ENCODE results near the gene CEP41. TPM values are rescaled to one million over a fixed set of nuclear protein-coding genes. Genes with fewer than 3 reads are reported as not detected.

CEP41 gene
- total RNA-seq, 2 experiments from 2014 or later = 16.0 to 18.2 TPM

- H3K4me3 Mint-ChIP-seq = no peak overlapping the region
- DNase-seq = no peak
These were observed 9.8 kb downstream of the CEP41 start for GRCh38 chr7:130430841-130431666.

GRCh38 chr7:130430115-130430514 is 10.7 kb downstream of the CEP41 start:
- H3K36me3 Mint-ChIP-seq (ENCODE audit: low read depth) = peaks cover 5% of the 10 kb centered on the region
- no peak for DNase-seq
- no peaks in the 10 kb centered on the region for H3K9me3 Mint-ChIP-seq
- peaks cover 31% of the 10 kb centered on the region for H3K4me1 Mint-ChIP-seq (ENCODE audit: low read depth)
- H3K27me3 Mint-ChIP-seq (ENCODE audit: low read depth) = no peaks in the 10 kb centered on the region
- no peak overlapping the region for H3K4me3 Mint-ChIP-seq
- H3K27ac Mint-ChIP-seq = no peak overlapping the region
- CTCF ChIA-PET = no interaction called here
- intact Hi-C loops (cut with micrococcal nuclease) = no loop called here

More at GRCh38 chr7:130430841-130431666, 9.8 kb downstream of the CEP41 start:
- H3K27ac Mint-ChIP-seq = no peak overlapping the region
- no peaks in the 10 kb centered on the region for H3K27me3 Mint-ChIP-seq (ENCODE audit: low read depth)
- H3K9me3 Mint-ChIP-seq = no peaks in the 10 kb centered on the region
- CTCF ChIA-PET = interaction anchor here (0.6 to 1.0 kb wide), 2 partner anchors 28 to 187 kb away, joined by 3 read pairs; no protein-coding TSS in a partner anchor
- H3K4me1 Mint-ChIP-seq (ENCODE audit: low read depth) = peaks cover 26% of the 10 kb centered on the region
- peaks cover 5% of the 10 kb centered on the region for H3K36me3 Mint-ChIP-seq (ENCODE audit: low read depth)
- intact Hi-C loops (cut with micrococcal nuclease) = no loop called here

- Mint-ChIP-seq H3K27ac (no peak overlapping the region), H3K27me3 (ENCODE audit: low read depth) (no peaks in the 10 kb centered on the region), H3K9me3 (no peaks in the 10 kb centered on the region), H3K36me3 (ENCODE audit: low read depth) (peaks cover 5% of the 10 kb centered on the region), H3K4me1 (ENCODE audit: low read depth) (peaks cover 27% of the 10 kb centered on the region), H3K4me3 (no peak overlapping the region)
- no peak for DNase-seq
- intact Hi-C loops (cut with micrococcal nuclease) = loop anchor here (10.0 kb wide), 1 partner anchor 806 kb away; no protein-coding TSS in a partner anchor
- CTCF ChIA-PET = interaction anchor here (0.6 kb wide), 1 partner anchor 252 kb away, joined by 3 read pairs; no protein-coding TSS in a partner anchor
These were observed 11.8 kb downstream of the CEP41 start for GRCh38 chr7:130429019-130429418.

GRCh38 chr7:130426564-130426963 is 14.3 kb downstream of the CEP41 start:
- DNase-seq = no peak
- Mint-ChIP-seq H3K4me1 (ENCODE audit: low read depth) (peaks cover 43% of the 10 kb centered on the region), H3K27me3 (ENCODE audit: low read depth) (no peaks in the 10 kb centered on the region), H3K9me3 (no peaks in the 10 kb centered on the region), H3K4me3 (no peak overlapping the region), H3K36me3 (ENCODE audit: low read depth) (peaks cover 5% of the 10 kb centered on the region), H3K27ac (no peak overlapping the region)
- intact Hi-C loops (cut with micrococcal nuclease) = loop anchor here (10.0 kb wide), 1 partner anchor 808 kb away; no protein-coding TSS in a partner anchor
- CTCF ChIA-PET = no interaction called here

GRCh38 chr7:130425796-130426195 is 15.0 kb downstream of the CEP41 start:
- CTCF ChIA-PET = no interaction called here
- H3K27me3 Mint-ChIP-seq (ENCODE audit: low read depth) = no peaks in the 10 kb centered on the region
- no peak overlapping the region for H3K4me3 Mint-ChIP-seq
- DNase-seq = no peak
- no peaks in the 10 kb centered on the region for H3K9me3 Mint-ChIP-seq
- peaks cover 5% of the 10 kb centered on the region for H3K36me3 Mint-ChIP-seq (ENCODE audit: low read depth)
- H3K27ac Mint-ChIP-seq = no peak overlapping the region
- peaks cover 48% of the 10 kb centered on the region for H3K4me1 Mint-ChIP-seq (ENCODE audit: low read depth)
- intact Hi-C loops (cut with micrococcal nuclease) = loop anchor here (10.0 kb wide), 1 partner anchor 809 kb away; no protein-coding TSS in a partner anchor

GRCh38 chr7:130423501-130424037 is 17.2 kb downstream of the CEP41 start:
- CTCF ChIA-PET = interaction anchor here (0.6 to 2.0 kb wide), 2 partner anchors 14 to 18 kb away, joined by 3 to 5 read pairs; partner anchors contain the start of gene CEP41
- Mint-ChIP-seq H3K4me3 (no peak overlapping the region), H3K27me3 (ENCODE audit: low read depth) (no peaks in the 10 kb centered on the region), H3K4me1 (ENCODE audit: low read depth) (peaks cover 63% of the 10 kb centered on the region), H3K27ac (no peak overlapping the region), H3K36me3 (ENCODE audit: low read depth) (peaks cover 2% of the 10 kb centered on the region), H3K9me3 (no peaks in the 10 kb centered on the region)
- DNase-seq = no peak
- intact Hi-C loops (cut with micrococcal nuclease) = loop anchor here (5.0 to 10.0 kb wide), 2 partner anchors 534 to 811 kb away; no protein-coding TSS in a partner anchor

GRCh38 chr7:130421684-130422083 is 19.1 kb downstream of the CEP41 start:
- intact Hi-C loops (cut with micrococcal nuclease) = loop anchor here (5.0 to 10.0 kb wide), 2 partner anchors 536 to 813 kb away; no protein-coding TSS in a partner anchor
- Mint-ChIP-seq H3K4me1 (ENCODE audit: low read depth) (peaks cover 74% of the 10 kb centered on the region), H3K4me3 (peak overlapping the region; percentile 23), H3K27ac (peak overlapping the region; percentile 78), H3K27me3 (ENCODE audit: low read depth) (no peaks in the 10 kb centered on the region), H3K36me3 (ENCODE audit: low read depth) (peaks cover under 1% of the 10 kb centered on the region), H3K9me3 (no peaks in the 10 kb centered on the region)
- CTCF ChIA-PET = interaction anchor here (1.0 to 1.3 kb wide), 2 partner anchors 26 to 65 kb away, joined by 3 to 4 read pairs; no protein-coding TSS in a partner anchor
- peak; percentile 65 for DNase-seq

GRCh38 chr7:130420943-130421578 is 19.8 kb downstream of the CEP41 start:
- DNase-seq = no peak
- H3K4me3 Mint-ChIP-seq = peak overlapping the region; percentile 6
- CTCF ChIA-PET = no interaction called here
- H3K36me3 Mint-ChIP-seq (ENCODE audit: low read depth) = no peaks in the 10 kb centered on the region
- peaks cover 75% of the 10 kb centered on the region for H3K4me1 Mint-ChIP-seq (ENCODE audit: low read depth)
- H3K9me3 Mint-ChIP-seq = no peaks in the 10 kb centered on the region
- intact Hi-C loops (cut with micrococcal nuclease) = loop anchor here (5.0 to 10.0 kb wide), 2 partner anchors 536 to 814 kb away; no protein-coding TSS in a partner anchor
- H3K27ac Mint-ChIP-seq = no peak overlapping the region
- no peaks in the 10 kb centered on the region for H3K27me3 Mint-ChIP-seq (ENCODE audit: low read depth)

- peak overlapping the region; percentile 19 for H3K4me3 Mint-ChIP-seq
- H3K27me3 Mint-ChIP-seq (ENCODE audit: low read depth) = no peaks in the 10 kb centered on the region
- H3K9me3 Mint-ChIP-seq = no peaks in the 10 kb centered on the region
- intact Hi-C loops (cut with micrococcal nuclease) = loop anchor here (1.0 to 10.0 kb wide), 3 partner anchors 22 to 815 kb away; partner anchors contain the start of gene CEP41
- peaks cover 75% of the 10 kb centered on the region for H3K4me1 Mint-ChIP-seq (ENCODE audit: low read depth)
- H3K27ac Mint-ChIP-seq = peak overlapping the region; percentile 68
- CTCF ChIA-PET = interaction anchor here (1.0 kb wide), 1 partner anchor 348 kb away, joined by 3 read pairs; no protein-coding TSS in a partner anchor
- peak; percentile 52 for DNase-seq
- H3K36me3 Mint-ChIP-seq (ENCODE audit: low read depth) = no peaks in the 10 kb centered on the region
These were observed 21.2 kb downstream of the CEP41 start for GRCh38 chr7:130419658-130420057.

- H3K9me3 Mint-ChIP-seq = no peaks in the 10 kb centered on the region
- no peak for DNase-seq
- CTCF ChIA-PET = interaction anchor here (0.6 kb wide), 1 partner anchor 145 kb away, joined by 6 read pairs; no protein-coding TSS in a partner anchor
- H3K4me3 Mint-ChIP-seq = no peak overlapping the region
- no peaks in the 10 kb centered on the region for H3K36me3 Mint-ChIP-seq (ENCODE audit: low read depth)
- no peaks in the 10 kb centered on the region for H3K27me3 Mint-ChIP-seq (ENCODE audit: low read depth)
- peak overlapping the region; percentile 85 for H3K27ac Mint-ChIP-seq
- intact Hi-C loops (cut with micrococcal nuclease) = no loop called here
- H3K4me1 Mint-ChIP-seq (ENCODE audit: low read depth) = peaks cover 82% of the 10 kb centered on the region
These were observed 22.5 kb downstream of the CEP41 start for GRCh38 chr7:130418306-130418705.

- Mint-ChIP-seq H3K27me3 (ENCODE audit: low read depth) (no peaks in the 10 kb centered on the region), H3K4me1 (ENCODE audit: low read depth) (peaks cover 78% of the 10 kb centered on the region), H3K27ac (peak overlapping the region; percentile 85), H3K4me3 (peak overlapping the region; percentile 56), H3K36me3 (ENCODE audit: low read depth) (no peaks in the 10 kb centered on the region), H3K9me3 (no peaks in the 10 kb centered on the region)
- intact Hi-C loops (cut with micrococcal nuclease) = loop anchor here (1.0 kb wide), 1 partner anchor 140 kb away; no protein-coding TSS in a partner anchor
- CTCF ChIA-PET = interaction anchor here (0.8 to 1.6 kb wide), 3 partner anchors 14 to 341 kb away, joined by 3 to 4 read pairs (median 3); no protein-coding TSS in a partner anchor
- peak; percentile 52 for DNase-seq
These were observed 23.6 kb downstream of the CEP41 start for GRCh38 chr7:130417213-130417612.

- Mint-ChIP-seq H3K9me3 (no peaks in the 10 kb centered on the region), H3K36me3 (ENCODE audit: low read depth) (peaks cover 3% of the 10 kb centered on the region), H3K27ac (no peak overlapping the region), H3K4me1 (ENCODE audit: low read depth) (peaks cover 72% of the 10 kb centered on the region), H3K27me3 (ENCODE audit: low read depth) (no peaks in the 10 kb centered on the region), H3K4me3 (no peak overlapping the region)
- no peak for DNase-seq
- CTCF ChIA-PET = no interaction called here
- intact Hi-C loops (cut with micrococcal nuclease) = loop anchor here (2.0 kb wide), 1 partner anchor 20 kb away; no protein-coding TSS in a partner anchor
These were observed 25.8 kb downstream of the CEP41 start for GRCh38 chr7:130415006-130415405.
